GM12878 (cell line): ENCODE measurements around the gene SPATA1. TPM values are rescaled to one million over a fixed set of nuclear protein-coding genes. Genes with fewer than 3 reads are reported as not detected.

Experiments used
- ATAC-seq: fragments of 200-7000 bp; cut with Tn5 transposase; 3 replicates; pipeline ENCODE4 v1.9.1; 2020; ENCODE audit warnings: mild to moderate bottlenecking, moderate library complexity
- BruUV-seq: library from RNA; stranded (reverse); fragments of 400-500 nt; replicated peaks from 2 replicates; lab custom pipeline; 2021; lab: Mats Ljungman, UMichigan
- CTCF ChIA-PET: fragments of 300-600 bp; sonication (Branson Sonifier 250); formaldehyde crosslinking; extraction: SDS; loops from one replicate; lab custom pipeline; 2021; ENCODE audit warnings: inconsistent platforms; lab: Yijun Ruan, JAX
- POLR2A ChIA-PET: fragments of 350-600 bp; formaldehyde crosslinking; extraction: SDS; loops from one replicate; lab custom pipeline; 2021; ENCODE audit warnings: inconsistent platforms; lab: Charles Lee
- RAD21 ChIA-PET: fragments of 300-600 bp; sonication (Branson Sonifier 250); formaldehyde crosslinking; loops from one replicate; lab custom pipeline; 2023; ENCODE audit warnings: antibody characterized with exemption; ENCODE audit not compliant: unreplicated experiment; lab: Charles Lee
- SMC1A ChIA-PET: fragments of 300-600 bp; sonication (Branson Sonifier 250); formaldehyde crosslinking; loops from one replicate; lab custom pipeline; 2023; ENCODE audit not compliant: unreplicated experiment, uncharacterized antibody; lab: Charles Lee
- DNase-seq: peaks from one replicate; pipeline ENCODE4 v3.0.0-alpha.2; 2011; ENCODE audit warnings: low read depth, low spot score
- FAIRE-seq: peaks from 3 replicates; lab custom pipeline; 2011; peaks lifted over from hg19 to GRCh38; lab: Jason Lieb, UNC
- H2AFZ ChIP-seq: 2 replicates; pipeline ENCODE4 v1.6.0; 2011; ENCODE audit warnings: low read depth, low read length, control low read depth; ENCODE audit not compliant: control insufficient read depth
- H3K27ac ChIP-seq: 2 replicates; pipeline ENCODE4 v1.5.1; 2011; ENCODE audit warnings: control low read depth; ENCODE audit not compliant: control insufficient read depth, insufficient read depth
- H3K27me3 ChIP-seq, 2 experiments: replicated peaks in 1 of 2; 2 replicates each; pipeline versions ENCODE4 v1.6.0 to v1.6.1; 2011; ENCODE audit warnings: low read length in 1 of 2; ENCODE audit not compliant: control insufficient read depth in 2 of 2, insufficient read depth in 2 of 2
- H3K36me3 ChIP-seq, 2 experiments: 2 replicates each; pipeline ENCODE4 v1.5.1; 2011; ENCODE audit warnings: low read length in 1 of 2; ENCODE audit not compliant: control insufficient read depth in 2 of 2, insufficient read depth in 2 of 2
- H3K4me1 ChIP-seq: 2 replicates; pipeline ENCODE4 v1.6.1; 2011; ENCODE audit warnings: mild to moderate bottlenecking, low read length, moderate library complexity, mixed read lengths; ENCODE audit not compliant: control insufficient read depth, insufficient read depth
- H3K4me2 ChIP-seq: 2 replicates; pipeline ENCODE4 v1.6.0; 2011; ENCODE audit warnings: control low read depth; ENCODE audit not compliant: control insufficient read depth, insufficient read depth
- H3K4me3 ChIP-seq: fragments of 200-600 bp; sonication (generic); 2 replicates; pipeline ENCODE4 v1.5.1; 2016
- H3K79me2 ChIP-seq: 2 replicates; pipeline ENCODE4 v1.6.0; 2011; ENCODE audit warnings: low read length; ENCODE audit not compliant: control insufficient read depth, insufficient read depth
- H3K9ac ChIP-seq: 2 replicates; pipeline ENCODE4 v1.8.0; 2011; ENCODE audit warnings: low read length, control low read depth, mixed read lengths; ENCODE audit not compliant: control insufficient read depth, insufficient read depth
- H3K9me3 ChIP-seq: replicated peaks from 3 replicates; pipeline ENCODE4 v1.5.1; 2011; ENCODE audit warnings: mild to moderate bottlenecking, low read length; ENCODE audit not compliant: control insufficient read depth, insufficient read depth
- H4K20me1 ChIP-seq: 2 replicates; pipeline ENCODE4 v1.6.0; 2011; ENCODE audit not compliant: control insufficient read depth, insufficient read depth
- ASH2L ChIP-seq: fragments of 300-600, 200-600 bp; sonication (generic); IDR thresholded peaks from 2 replicates; pipeline ENCODE4 v1.6.1; 2017; ENCODE audit warnings: low read depth, mild to moderate bottlenecking, borderline replicate concordance
- BHLHE40 ChIP-seq, 2 experiments: fragments of 450-650 bp in 1 of 2; IDR thresholded peaks; 2 replicates each; pipeline ENCODE4 v1.6.1; 2011 to 2017; ENCODE audit warnings: low read depth in 2 of 2, borderline replicate concordance in 1 of 2, improper control_type of control experiment in 1 of 2, low read length in 1 of 2, mild to moderate bottlenecking in 1 of 2
- CBX5 ChIP-seq: sonication (generic); IDR thresholded peaks from 2 replicates; pipeline ENCODE4 v1.6.1; 2016; ENCODE audit warnings: low read depth, moderate library complexity, mild to moderate bottlenecking, inconsistent platforms
- ETV6 ChIP-seq, 2 experiments: fragments of 450-650 bp in 1 of 2; IDR thresholded peaks in 1 of 2; conservative IDR thresholded peaks in 1 of 2; 2 replicates each; pipeline ENCODE4 v1.6.1; 2014; ENCODE audit warnings: antibody characterized with exemption in 1 of 2, borderline replicate concordance in 1 of 2, low read depth in 1 of 2, mild to moderate bottlenecking in 1 of 2, moderate library complexity in 1 of 2
- HCFC1 ChIP-seq: fragments of 150-350 bp; IDR thresholded peaks from 2 replicates; pipeline ENCODE4 v1.6.1; 2014; ENCODE audit warnings: low read length
- SKIL ChIP-seq: fragments of 450-650 bp; IDR thresholded peaks from 2 replicates; pipeline ENCODE4 v1.6.1; 2017; ENCODE audit warnings: mild to moderate bottlenecking, low read depth, inconsistent platforms; ENCODE audit not compliant: poor library complexity, severe bottlenecking
- SMAD1 ChIP-seq: fragments of 450-650 bp; IDR thresholded peaks from 2 replicates; pipeline ENCODE4 v1.6.1; 2018; ENCODE audit warnings: mild to moderate bottlenecking, low read depth; ENCODE audit not compliant: partially characterized antibody
- SMAD5 ChIP-seq: IDR thresholded peaks from 2 replicates; pipeline ENCODE4 v1.6.1; 2016; ENCODE audit warnings: antibody characterized with exemption, low read depth
- SUPT20H ChIP-seq: IDR thresholded peaks from 2 replicates; pipeline ENCODE4 v1.6.1; 2011; ENCODE audit warnings: low read depth, mild to moderate bottlenecking, low read length, moderate library complexity, borderline replicate concordance; ENCODE audit not compliant: control insufficient read depth
- WGBS: methylation state at CpG from one replicate; pipeline ENCODE4 v1.1.6; 2016; ENCODE audit warnings: low lambda C conversion rate; ENCODE audit not compliant: insufficient replicate concordance, insufficient coverage; ENCODE audit errors: missing lambda C conversion rate; 5-methylcytosine and 5-hydroxymethylcytosine counted together
- in situ Hi-C: fragments of 300-500 bp; cut with MboI; formaldehyde crosslinking; loops from 9 replicates; pipeline ENCODE4 v1.14.3; 2018; ENCODE audit warnings: mixed read lengths
- intact Hi-C: fragments of 100-400 bp; cut with micrococcal nuclease; formaldehyde crosslinking; loops from one replicate; pipeline ENCODE4 v1.14.2; 2022; ENCODE audit not compliant: unreplicated experiment
- polyA plus RNA-seq, 11 experiments: library from polyadenylated mRNA; depleted of rRNA in 4 of 11; unstranded in 6 of 11; stranded (reverse) in 5 of 11; fragments of >200 nt; fragmentation: Nextera tagmentation in 4 of 11; fragmentation: Illumina TruSeq in 1 of 11; extraction: Ambion mirVana in 4 of 11; extraction: Trizol in 1 of 11; gene quantifications; 1 replicate in 1 of 11; 2 replicates in 10 of 11; pipeline versions ENCODE4 v1.2.1 to v1.2.3, GENCODE V29; 2011 to 2016; ENCODE audit warnings: inconsistent platforms in 2 of 11, missing spikeins in 2 of 11, low read depth in 1 of 11
- total RNA-seq, 4 experiments: library from RNA; depleted of rRNA in 3 of 4; stranded (reverse); fragments of >200 nt in 3 of 4; fragmentation: Illumina TruSeq in 1 of 4; extraction: Trizol in 1 of 4; gene quantifications; 2 replicates each; pipeline versions ENCODE4 v1.2.1 to v1.2.3, GENCODE V29; 2013 to 2021
- TF ChIP-seq, protein P1 (sequence below): fragments of 450-650 bp; IDR thresholded peaks from 2 replicates; pipeline ENCODE4 v1.6.1; 2017; ENCODE audit warnings: mild to moderate bottlenecking, moderate library complexity
- TF ChIP-seq, protein P2 (sequence below): IDR thresholded peaks from 2 replicates; pipeline ENCODE4 v1.6.1; 2011; ENCODE audit warnings: borderline replicate concordance, low read depth, mild to moderate bottlenecking, moderate library complexity, mixed read lengths, low read length; ENCODE audit not compliant: insufficient read depth; ENCODE audit errors: extremely low read length

The SPATA1 gene
- total and polyA plus RNA-seq, 10 of the 15 experiments (the other 5 are each of a cell fraction or from before 2014, with no cell fraction given) = 0.74 to 2.4 (median 1.9) TPM

- peak; percentile 96 for ATAC-seq
- peak; percentile 60 for TF ChIP-seq HCFC1
- peak; percentile 19 for TF ChIP-seq SMAD1
- peak in 1 of 2 experiments; percentile 88; a peak in 2 of 4 replicates for TF ChIP-seq ETV6 (conservative IDR thresholded peaks at IDR 0.05 in 1 of 2, IDR thresholded peaks at IDR 0.05 in 1 of 2; ENCODE audit: borderline replicate concordance in 1 of 2, low read depth in 1 of 2)
- peak; percentile 44 for TF ChIP-seq SKIL
- TF ChIP-seq, protein P1, sequence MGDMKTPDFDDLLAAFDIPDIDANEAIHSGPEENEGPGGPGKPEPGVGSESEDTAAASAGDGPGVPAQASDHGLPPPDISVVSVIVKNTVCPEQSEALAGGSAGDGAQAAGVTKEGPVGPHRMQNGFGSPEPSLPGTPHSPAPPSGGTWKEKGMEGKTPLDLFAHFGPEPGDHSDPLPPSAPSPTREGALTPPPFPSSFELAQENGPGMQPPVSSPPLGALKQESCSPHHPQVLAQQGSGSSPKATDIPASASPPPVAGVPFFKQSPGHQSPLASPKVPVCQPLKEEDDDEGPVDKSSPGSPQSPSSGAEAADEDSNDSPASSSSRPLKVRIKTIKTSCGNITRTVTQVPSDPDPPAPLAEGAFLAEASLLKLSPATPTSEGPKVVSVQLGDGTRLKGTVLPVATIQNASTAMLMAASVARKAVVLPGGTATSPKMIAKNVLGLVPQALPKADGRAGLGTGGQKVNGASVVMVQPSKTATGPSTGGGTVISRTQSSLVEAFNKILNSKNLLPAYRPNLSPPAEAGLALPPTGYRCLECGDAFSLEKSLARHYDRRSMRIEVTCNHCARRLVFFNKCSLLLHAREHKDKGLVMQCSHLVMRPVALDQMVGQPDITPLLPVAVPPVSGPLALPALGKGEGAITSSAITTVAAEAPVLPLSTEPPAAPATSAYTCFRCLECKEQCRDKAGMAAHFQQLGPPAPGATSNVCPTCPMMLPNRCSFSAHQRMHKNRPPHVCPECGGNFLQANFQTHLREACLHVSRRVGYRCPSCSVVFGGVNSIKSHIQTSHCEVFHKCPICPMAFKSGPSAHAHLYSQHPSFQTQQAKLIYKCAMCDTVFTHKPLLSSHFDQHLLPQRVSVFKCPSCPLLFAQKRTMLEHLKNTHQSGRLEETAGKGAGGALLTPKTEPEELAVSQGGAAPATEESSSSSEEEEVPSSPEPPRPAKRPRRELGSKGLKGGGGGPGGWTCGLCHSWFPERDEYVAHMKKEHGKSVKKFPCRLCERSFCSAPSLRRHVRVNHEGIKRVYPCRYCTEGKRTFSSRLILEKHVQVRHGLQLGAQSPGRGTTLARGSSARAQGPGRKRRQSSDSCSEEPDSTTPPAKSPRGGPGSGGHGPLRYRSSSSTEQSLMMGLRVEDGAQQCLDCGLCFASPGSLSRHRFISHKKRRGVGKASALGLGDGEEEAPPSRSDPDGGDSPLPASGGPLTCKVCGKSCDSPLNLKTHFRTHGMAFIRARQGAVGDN = peak; percentile 39; the same call in 1 of the 2 replicates
- peak; percentile 87 for TF ChIP-seq SMAD5
- TF ChIP-seq BHLHE40 (IDR thresholded peaks at IDR 0.05; ENCODE audit: borderline replicate concordance in 1 of 2, low read depth in 2 of 2, low read length in 1 of 2) = 0 out of 4 replicates have a peak, but pooled peaks of 1 of the 2 experiments have one; percentile 18
- peak; percentile 94 for TF ChIP-seq CBX5
- TF ChIP-seq, protein P2, sequence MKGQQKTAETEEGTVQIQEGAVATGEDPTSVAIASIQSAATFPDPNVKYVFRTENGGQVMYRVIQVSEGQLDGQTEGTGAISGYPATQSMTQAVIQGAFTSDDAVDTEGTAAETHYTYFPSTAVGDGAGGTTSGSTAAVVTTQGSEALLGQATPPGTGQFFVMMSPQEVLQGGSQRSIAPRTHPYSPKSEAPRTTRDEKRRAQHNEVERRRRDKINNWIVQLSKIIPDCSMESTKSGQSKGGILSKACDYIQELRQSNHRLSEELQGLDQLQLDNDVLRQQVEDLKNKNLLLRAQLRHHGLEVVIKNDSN = no peak
- TF ChIP-seq SUPT20H = no peak
- peak; percentile 95; the same call in 1 of the 2 replicates for TF ChIP-seq ASH2L
Observed at GRCh38 chr1:84478876-84479868, 27.0 kb upstream of the SPATA1 start, which contains the start of gene RPF1. TSS of gene RPF1 (plus strand) at chr1:84479266. CDS start at chr1:84479282, 16 bp downstream.

More at GRCh38 chr1:84478876-84479868, 27.0 kb upstream of the SPATA1 start, which contains the start of gene RPF1:
- ChIA-PET SMC1A (interaction anchor here (0.8 to 4.8 kb wide), 10 partner anchors 8 to 271 kb away, joined by 3 to 61 read pairs (median 6); partner anchors contain the start of genes CTBS, GNG5 and SPATA1), CTCF (interaction anchor here (0.7 to 5.3 kb wide), 13 partner anchors 11 to 212 kb away, joined by 3 to 43 read pairs (median 4); partner anchors contain the start of genes GNG5 and SPATA1), POLR2A (interaction anchor here (0.7 to 3.8 kb wide), 7 partner anchors 10 to 146 kb away, joined by 3 to 27 read pairs (median 7); partner anchors contain the start of genes CTBS, GNG5 and SPATA1), RAD21 (interaction anchor here (0.6 to 2.6 kb wide), 6 partner anchors 23 to 780 kb away, joined by 3 to 19 read pairs (median 6); partner anchors contain the start of genes CTBS, GNG5 and SPATA1)
- Histone ChIP-seq H3K9me3 (peaks cover 6% of the 10 kb centered on the region; the same call in 2 of the 3 replicates), H3K36me3 (peaks cover 0 to 13% of the 10 kb centered on the region in 2 experiments; a peak in 1 of 4 replicates), H3K27me3 (no peaks in the 10 kb centered on the region), H2AFZ (peak within 1 kb of the TSS; percentile 99), H3K4me2 (peak within 1 kb of the TSS; percentile 78), H3K79me2 (peaks cover 29% of the 10 kb centered on the region), H3K9ac (peak within 1 kb of the TSS; percentile 79), H4K20me1 (no peaks in the 10 kb centered on the region), H3K4me1 (no peaks in the 10 kb centered on the region), H3K4me3 (peak within 1 kb of the TSS; percentile 87), H3K27ac (peak within 1 kb of the TSS; percentile 80)
- intact Hi-C loops = loop anchor here (1.0 kb wide), 3 partner anchors 27 to 95 kb away; partner anchors contain the start of genes CTBS, GNG5 and SPATA1
- DNase-seq (peak; percentile 49), FAIRE-seq (peak; percentile 27)
- 3% methylated on average over 51 of the region's 51 CpGs for WGBS
- in situ Hi-C loops = no loop called here
- TSS peak; percentile 64 for BruUV-seq
